NCI-H524 treated with DMSO at 0.1 percent for 48 hours (cell line): Measurements from ENCODE around the gene KLHL42.

Experiments
- DNase-seq: peaks from one replicate; lab custom pipeline; 2025; lab: John Stamatoyannopoulos, UW

KLHL42 gene

DNA sequence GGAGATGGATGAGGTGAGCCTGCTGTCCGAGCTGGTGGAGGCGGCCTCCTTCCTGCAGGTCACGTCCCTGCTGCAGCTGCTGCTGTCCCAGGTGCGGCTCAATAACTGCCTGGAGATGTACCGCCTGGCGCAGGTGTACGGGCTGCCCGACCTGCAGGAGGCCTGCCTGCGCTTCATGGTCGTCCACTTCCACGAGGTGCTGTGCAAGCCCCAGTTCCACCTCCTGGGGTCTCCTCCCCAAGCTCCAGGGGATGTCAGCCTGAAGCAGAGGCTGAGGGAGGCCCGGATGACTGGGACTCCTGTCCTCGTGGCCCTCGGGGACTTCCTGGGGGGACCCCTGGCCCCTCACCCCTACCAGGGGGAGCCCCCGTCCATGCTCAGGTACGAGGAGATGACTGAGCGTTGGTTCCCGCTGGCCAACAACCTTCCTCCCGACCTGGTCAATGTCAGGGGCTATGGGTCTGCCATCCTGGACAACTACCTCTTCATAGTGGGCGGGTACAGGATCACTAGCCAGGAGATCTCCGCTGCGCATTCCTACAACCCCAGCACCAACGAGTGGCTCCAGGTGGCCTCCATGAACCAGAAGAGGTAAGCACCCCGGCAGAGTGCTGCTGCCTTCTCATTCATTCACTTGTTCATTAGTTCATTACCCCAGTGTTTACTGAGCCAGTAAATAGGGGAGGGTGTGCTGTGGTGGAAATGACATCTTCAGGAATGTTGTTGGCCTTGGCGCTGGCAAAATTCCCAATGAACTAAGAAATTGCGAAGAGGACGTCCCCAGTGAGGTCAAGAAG, 777 bp downstream of the KLHL42 start:
- no peak for DNase-seq

DNA sequence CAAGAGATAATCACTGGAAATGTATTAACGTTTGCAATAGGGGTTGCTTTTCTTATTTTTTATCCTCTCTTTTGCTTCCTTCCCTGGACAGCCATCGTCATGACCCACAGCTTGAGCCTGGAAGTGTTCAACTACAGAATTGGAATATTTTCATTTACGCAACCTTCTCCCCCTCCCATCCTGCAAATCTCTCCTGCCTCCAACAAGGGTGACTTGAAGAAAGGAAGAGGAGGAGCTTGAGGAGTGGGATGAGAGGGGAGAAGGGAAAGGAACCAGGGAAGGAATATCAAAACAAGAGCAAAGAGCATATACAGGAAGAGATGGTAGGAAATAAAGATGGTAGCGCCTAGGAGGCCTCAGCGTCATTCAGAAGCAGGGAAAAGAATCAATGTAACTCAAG, 1.6 kb downstream of the KLHL42 start:
- DNase-seq = no peak

- DNase-seq = no peak
Measured at GRCh38 chr12:27782481-27782880, 2.4 kb downstream of the KLHL42 start.

DNA sequence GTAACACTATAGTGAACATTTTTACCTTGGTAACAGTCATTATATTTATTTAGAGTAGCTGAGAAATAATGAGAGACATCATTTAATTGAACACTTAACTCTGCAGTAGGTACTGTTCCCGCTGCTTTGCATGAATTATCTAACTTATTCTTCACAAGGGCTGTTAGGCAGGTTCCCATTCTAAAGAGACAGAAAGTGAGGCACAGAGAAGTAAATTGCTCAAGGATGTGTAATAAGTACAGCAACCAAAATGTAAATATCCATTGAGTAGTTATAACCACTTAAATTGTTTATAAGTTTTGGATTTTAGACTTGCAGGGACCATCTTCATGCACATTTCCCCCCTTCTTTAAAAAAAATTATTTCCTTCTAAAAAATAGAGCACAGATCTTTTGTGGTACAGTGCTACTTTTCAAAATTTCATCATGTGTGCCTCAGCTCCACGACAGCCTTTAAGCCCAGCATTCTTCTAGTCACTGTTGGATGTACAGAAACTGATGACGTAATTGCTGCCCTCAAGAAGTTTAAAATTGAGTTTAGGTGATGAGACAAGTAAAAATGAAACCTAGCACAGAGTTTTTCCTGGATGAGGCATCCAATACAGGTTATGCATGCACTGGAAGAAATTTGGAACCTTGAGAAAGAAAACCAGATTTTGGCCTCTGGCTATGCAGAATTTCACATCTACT, 6.0 kb downstream of the KLHL42 start:
- DNase-seq = no peak

DNA sequence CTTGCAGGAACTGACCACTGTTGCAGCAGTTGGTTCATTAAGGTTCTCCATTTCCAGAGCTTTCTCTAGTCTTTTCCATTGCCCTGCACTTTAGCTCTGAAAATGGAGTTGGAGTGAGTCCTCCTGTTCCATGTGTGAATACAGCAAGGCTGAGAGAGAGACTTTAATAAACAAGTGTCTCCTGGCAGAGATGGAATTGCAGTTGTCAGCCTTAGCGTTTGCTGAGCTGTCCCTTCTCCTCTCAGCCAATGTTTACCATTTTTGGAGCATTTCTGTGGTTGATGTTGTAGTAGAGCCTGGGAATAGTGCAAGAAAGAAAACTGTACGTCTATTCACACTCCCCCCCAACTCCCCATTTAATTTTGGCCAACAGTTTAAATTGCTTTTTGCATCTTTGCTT, 7.5 kb downstream of the KLHL42 start:
- no peak for DNase-seq

DNA sequence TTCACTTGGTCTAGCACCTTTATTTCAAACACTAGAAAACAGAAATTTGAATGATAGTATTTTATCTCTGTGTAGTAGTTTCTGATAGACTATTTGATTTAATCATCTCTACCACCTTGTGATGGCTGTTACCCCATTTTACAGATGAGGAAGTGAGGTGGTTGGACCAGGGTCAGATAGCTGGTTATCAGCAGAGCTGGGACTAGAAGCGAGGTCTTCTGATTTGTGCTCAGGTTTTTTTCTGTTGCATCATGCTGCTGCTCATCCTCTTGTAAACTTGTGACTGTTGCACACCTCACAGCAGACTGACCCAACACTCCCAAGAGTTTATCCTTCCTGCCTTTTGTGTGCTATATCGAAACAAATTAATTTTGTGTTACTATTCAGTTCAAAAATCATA, 10.1 kb downstream of the KLHL42 start:
- no peak for DNase-seq

DNA sequence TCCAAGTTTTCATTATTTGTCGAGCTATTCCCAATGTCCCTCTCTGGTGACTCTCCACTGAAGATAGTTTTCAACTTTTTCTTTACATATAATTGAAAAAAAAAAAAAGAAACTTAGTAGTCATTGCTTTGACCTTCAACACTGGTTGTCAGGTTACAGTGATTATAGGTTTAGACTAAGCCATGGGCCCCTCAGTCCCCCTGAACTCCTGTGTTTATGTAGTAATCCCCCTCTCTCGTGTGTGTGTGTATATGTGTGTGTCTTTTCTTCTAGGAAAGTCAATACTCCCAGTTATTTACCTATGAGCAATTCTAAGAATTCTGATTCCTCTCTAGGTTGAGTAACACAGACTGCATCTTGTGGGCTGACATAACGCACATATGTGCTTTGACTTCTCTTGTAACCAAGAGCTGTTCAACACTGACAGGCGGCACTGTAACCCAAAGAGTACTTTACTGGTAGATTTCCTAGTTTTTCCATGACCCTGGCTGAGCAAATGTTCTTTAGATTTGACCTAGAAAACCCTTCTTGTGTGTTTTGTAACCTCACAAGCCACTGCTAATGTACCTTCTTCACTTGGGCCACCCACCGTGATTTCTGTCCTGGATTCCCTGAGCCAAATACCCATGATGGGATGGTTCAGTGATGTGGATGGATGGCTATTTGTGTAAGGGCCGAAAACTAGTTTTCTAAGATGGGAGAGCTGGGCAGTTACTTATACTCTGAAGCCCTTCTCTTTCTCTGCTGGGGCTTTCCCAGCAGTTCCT, 15.0 kb downstream of the KLHL42 start:
- no peak for DNase-seq

GRCh38 chr12:27796128-27796527, 16.1 kb downstream of the KLHL42 start:
- no peak for DNase-seq

GRCh38 chr12:27797301-27798025, 17.4 kb downstream of the KLHL42 start:
- DNase-seq = no peak

DNA sequence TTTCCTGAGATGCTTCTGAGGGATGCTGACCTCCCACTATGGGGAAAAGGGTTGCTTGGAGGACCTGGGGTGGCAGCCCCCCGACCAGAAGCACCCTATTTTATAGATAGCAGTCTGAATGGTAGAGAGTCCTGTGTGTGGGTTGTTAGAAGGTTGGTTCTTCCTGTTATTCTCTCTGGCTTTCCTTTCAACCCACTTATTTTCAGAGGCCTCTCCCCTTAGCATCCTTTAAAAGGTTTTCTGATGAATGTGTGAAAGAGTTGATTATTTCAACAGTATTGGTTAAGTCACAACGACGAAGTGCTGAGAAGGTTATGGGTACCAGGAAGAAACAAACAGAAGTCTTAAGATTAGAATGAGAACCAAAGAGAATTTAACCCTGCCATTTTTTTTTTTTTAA, 20.8 kb downstream of the KLHL42 start:
- no peak for DNase-seq

- no peak for DNase-seq
Measured at GRCh38 chr12:27801630-27802029, 21.6 kb downstream of the KLHL42 start.

GRCh38 chr12:27802511-27802910, 22.5 kb downstream of the KLHL42 start:
- no peak for DNase-seq

- no peak for DNase-seq
Measured at GRCh38 chr12:27802936-27803335, 22.9 kb downstream of the KLHL42 start.

GRCh38 chr12:27805238-27805637, 25.2 kb downstream of the KLHL42 start:
- no peak for DNase-seq

- no peak for DNase-seq
Measured at GRCh38 chr12:27806259-27806658, 26.2 kb downstream of the KLHL42 start.

GRCh38 chr12:27807063-27807703, 27.1 kb downstream of the KLHL42 start:
- DNase-seq = no peak

GRCh38 chr12:27808841-27809240, 28.8 kb downstream of the KLHL42 start:
- DNase-seq = peak; percentile 41

DNA sequence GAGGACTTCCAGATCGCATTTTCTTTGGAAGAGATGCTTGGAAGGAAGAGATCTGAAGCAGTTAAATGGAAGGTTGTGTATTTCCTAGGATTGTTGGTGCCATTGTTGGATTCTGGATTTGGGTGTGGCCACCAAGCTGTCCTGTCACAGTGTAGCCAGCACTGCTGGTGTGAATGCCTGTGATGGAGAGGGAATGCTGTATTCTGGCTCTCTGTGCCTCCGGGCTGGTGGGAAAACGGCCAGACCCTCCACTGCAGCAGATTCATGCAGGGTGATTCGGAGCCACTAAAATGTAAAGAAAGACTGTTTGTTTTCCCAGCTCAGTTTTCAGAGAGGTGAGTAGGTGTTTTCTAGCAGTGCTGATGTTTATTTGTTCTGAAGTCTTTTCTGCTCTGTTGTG, 30.7 kb downstream of the KLHL42 start:
- DNase-seq = no peak

DNA sequence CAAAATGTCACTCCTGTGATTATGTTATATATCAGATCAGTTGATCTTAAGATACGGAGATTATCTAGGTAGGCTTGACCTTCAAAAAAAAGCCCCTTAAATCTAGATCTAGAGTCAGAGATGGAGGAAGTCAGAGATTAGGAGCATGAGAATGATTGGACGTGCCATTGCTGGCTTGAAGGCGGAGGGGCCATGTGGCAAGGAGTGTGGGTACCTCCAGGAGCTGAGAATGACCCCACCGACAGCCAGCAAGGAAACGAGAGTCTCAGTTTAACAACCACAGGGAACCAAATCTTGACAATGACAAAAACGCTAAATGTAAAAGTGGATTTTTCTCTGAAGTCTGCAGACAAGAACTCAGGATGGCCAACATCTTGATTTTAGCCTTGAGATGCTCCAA, 32.5 kb downstream of the KLHL42 start:
- DNase-seq = no peak

- DNase-seq = no peak
Measured at GRCh38 chr12:27814411-27814810, 34.4 kb downstream of the KLHL42 start.

DNA sequence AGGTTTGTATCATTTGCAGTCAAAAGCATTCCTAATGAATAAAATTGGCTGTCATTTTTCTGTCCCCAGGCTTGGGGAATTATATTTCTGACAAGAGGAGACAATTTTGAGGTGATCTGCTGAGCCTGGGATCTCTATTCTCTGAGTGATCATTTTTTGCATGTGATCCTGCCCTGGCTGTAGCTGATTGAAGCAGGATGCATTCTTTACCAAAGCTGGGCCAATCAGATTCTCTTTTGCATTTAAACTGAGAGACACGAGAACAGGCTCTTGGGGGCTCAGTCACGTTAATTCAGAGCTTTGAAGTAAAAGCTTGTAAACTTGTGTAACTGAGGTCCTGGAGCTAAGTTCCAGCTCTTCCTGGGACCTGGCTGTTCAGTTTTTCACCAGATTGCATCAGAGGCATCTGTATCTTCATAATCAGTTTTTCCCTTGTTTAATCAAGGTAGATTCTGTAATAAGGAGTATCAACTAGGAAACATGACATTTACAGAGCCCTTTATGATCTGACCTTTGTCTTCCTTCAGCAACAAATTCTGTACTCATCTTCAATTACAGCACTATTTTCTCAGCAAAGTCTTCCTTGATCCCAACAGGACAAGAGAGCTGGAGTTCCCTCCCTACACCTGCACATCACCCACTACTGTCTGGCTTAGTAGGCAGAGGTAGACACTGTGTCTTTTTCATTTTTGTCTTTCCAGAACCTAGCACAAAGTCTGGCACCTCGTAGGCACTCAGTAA, 35.0 kb downstream of the KLHL42 start:
- no peak for DNase-seq
